Renal pelvis (tissue), 4 donors: ENCODE data around the gene ADGRD2. TPM values are rescaled to one million over a fixed set of nuclear protein-coding genes. Genes with fewer than 3 reads are reported as not detected.

Experiments used
- DNase-seq: peaks from one replicate; pipeline ENCODE4 v3.0.0-alpha.2; 2013
- polyA plus RNA-seq, 3 donors: library from polyadenylated mRNA; unstranded; fragments of 120-200 nt; gene quantifications; one replicate each; pipeline ENCODE4 v1.2.1, GENCODE V29; 2013; ENCODE audit not compliant: insufficient read length in 3 of 3

ADGRD2 gene
- polyA plus RNA-seq, 3 donors, result 0.17 to 0.37 (median 0.19) TPM

DNA sequence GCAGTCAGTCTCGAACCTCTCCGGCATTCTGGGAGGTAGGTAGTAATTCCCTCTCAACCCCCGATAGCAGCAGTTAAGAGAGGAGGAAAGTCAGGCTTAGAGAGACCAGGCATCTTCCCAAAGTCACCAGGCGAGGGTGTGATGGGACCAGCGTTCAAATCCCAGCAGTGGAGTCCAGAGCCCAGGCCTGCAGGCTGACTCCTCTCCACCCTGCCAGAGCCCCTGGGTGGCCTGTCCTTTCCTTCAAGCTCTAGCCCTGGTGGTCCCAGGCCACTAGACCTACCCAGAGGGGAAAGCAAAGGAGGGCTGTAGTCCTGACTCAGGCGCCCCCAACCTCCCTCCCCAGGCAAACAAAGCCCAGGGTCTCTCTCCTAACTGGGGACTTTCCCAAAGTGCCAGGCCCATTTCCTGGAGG lies 61.2 kb downstream of the ADGRD2 start:
- DNase-seq, result no peak

- no peak for DNase-seq
Measured at GRCh38 chr9:124511891-124512805, 61.9 kb downstream of the ADGRD2 start.

DNA sequence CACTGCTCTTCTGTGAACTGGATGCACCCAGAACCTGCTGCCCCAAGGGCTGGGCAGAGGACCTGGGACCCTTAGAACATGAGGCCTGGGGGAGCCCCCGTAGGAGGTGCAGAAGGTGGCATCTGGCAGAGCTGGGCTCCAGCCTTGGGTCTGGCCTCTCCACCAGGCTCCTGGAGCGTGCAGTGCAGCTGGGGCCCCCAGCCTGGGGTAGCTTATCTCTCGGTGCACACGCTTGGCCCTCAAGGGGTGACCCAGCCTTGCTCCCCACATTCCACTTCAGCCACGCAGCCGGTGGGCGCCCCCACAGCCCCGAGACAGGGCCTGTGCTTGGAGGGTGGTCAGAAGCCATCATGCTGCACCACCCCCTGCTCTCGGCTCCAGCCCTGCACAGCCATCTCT lies 62.6 kb downstream of the ADGRD2 start:
- DNase-seq, result no peak

- no peak for DNase-seq
Measured at GRCh38 chr9:124513376-124513994, 63.2 kb downstream of the ADGRD2 start.

DNA sequence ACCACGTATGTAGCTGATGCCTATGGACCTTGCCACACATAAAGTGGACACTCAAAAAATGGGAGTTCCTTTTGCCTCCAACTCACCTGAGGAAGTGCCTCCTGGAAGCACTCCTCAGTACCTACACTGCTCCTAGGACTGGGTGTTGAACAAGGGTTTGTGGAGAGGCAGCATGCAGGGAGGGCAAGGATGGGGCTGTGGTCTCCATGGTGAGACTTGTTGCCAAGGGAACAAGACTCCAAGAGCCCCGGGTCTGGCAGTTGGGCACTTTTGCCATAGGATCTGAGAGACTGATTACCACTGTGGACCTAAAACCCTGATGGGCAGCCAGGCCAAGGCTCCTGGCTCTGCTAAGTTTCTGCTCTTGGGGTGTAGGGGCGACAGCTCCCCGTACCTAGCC lies 63.9 kb downstream of the ADGRD2 start:
- DNase-seq, result no peak

DNA sequence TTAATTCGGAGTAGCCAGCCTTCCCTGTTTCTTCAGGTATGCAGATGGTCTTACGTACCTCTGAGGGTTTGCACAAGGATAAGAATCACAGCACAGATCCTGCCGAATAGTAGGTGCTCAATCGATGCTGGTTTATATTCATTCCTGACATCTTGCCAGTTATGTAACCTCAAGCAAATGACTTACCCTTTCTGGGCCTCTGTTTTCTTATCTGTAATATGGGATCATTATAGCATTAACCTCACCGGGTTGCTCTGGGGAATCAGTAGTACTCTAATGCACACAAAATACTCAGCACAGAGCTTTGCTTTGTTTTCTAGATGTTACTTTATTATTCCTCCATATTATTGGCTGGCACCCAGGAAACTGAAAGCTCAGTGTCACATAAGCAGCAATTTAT lies 64.6 kb downstream of the ADGRD2 start:
- DNase-seq, result no peak

- no peak for DNase-seq
Measured at GRCh38 chr9:124517600-124517999, 67.3 kb downstream of the ADGRD2 start.

- no peak for DNase-seq
Measured at GRCh38 chr9:124518116-124518515, 67.9 kb downstream of the ADGRD2 start.

- no peak for DNase-seq
Measured at GRCh38 chr9:124520206-124520596, 70.0 kb downstream of the ADGRD2 start.

- DNase-seq, result no peak
Measured at GRCh38 chr9:124521142-124521541, 70.9 kb downstream of the ADGRD2 start.

DNA sequence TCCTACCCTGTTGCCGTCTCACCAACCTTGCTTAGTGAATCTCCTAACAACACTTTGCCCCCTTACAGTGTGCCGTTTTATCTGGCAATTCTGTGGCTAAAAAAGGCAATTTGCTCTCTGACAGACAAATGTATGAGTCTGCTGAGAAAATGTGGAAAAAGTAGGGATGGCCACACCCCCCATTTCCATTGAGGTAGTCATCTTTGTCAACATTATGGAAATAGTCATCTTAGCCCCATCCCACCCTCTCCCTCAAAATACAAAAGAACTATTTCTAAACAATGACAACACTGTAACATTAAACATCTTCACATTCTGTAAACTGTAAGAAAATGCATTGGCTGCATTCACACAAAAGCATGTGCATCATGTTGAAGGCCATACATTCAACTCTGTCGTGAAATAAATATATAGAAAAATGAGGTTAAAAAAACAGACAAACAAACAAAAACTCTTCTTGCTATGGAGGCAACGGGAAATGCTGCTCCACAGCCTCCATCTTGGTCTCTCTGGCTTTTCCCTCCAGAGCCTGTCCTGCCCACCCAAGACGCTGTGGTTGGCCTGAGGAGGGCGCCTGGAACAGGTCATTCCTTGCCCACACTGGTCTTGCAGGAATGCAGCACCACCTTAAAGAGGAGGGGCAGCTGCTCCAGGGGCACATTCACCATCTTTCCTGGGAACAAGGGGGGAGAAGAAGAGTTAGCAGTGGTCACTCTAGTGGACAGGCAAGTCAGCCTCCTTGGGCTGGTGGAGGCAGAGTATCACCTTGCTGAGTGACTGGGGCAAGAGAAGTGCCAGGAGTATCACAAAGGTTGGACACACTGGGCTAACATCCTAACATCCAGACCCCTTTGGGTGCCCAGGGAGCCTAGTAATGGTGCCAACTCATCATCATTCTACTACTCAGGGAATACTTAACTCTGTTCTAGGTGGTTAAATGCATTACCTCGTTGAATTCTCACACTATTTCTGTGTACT lies 72.2 kb downstream of the ADGRD2 start:
- no peak for DNase-seq

- DNase-seq, result no peak
Measured at GRCh38 chr9:124526174-124526573, 75.9 kb downstream of the ADGRD2 start.

GRCh38 chr9:124527781-124528180 lies 77.5 kb downstream of the ADGRD2 start:
- no peak for DNase-seq

Other genes starting within 250 kb of the ADGRD2 start
- 10 to 100 TPM; 27.6 to 34.9 (median 29.6) TPM for gene NEK6, start 192.5 kb upstream of the ADGRD2 start, polyA plus RNA-seq
- gene PSMB7, start 35.0 kb upstream of the ADGRD2 start, polyA plus RNA-seq, result 100 to 1,000 TPM; 203 to 241 (median 213) TPM
- gene NR5A1, start 56.9 kb downstream of the ADGRD2 start, polyA plus RNA-seq, result under 1 TPM; 0.08 to 0.34 (median 0.19) TPM